HG03108 (cell line): ENCODE results near the gene CYP26A1.

Experiments
- ATAC-seq: cut with Tn5 transposase; IDR thresholded peaks from one replicate; pipeline ENCODE4 v1.9.1; 2021; ENCODE audit warnings: moderate library complexity; ENCODE audit not compliant: unreplicated experiment

Gene CYP26A1

DNA sequence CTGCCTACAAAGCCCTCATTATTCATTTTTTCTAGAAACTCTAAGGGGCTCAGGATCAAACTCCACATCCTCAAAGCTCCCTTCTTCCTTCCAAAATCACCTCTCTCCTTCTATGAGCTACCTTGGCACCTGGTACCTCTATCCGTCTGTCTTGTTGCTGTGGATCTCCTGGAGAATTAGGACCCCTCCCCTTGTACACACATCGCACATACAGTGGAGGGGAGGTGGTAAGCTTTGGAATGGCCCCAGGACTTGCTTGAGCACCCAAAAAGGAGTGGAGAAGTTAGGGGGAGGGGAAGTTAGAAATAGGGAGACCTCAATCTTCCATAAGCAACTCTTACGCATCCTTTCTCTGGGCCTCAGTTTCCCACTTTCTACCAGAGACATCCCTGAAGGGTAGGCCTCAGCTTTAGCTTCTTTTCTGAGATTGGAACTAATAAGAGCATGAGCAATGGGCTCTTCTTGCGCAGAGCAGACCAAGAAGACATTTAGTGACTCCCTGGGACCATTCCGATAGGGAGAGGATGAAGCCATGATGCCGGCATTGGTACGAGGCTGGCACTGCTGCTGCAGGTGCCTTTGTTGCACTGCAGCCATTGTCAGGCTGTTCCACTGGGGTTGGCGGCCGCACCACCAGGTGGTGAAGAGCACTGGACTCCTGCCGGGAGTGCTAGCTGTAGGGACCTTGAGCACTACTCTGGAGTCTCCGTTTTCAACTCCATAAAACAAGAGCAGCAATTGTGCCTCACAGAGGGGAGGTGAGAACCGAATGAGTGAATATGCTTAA is 8.6 kb upstream of the CYP26A1 start:
- ATAC-seq = no peak

DNA sequence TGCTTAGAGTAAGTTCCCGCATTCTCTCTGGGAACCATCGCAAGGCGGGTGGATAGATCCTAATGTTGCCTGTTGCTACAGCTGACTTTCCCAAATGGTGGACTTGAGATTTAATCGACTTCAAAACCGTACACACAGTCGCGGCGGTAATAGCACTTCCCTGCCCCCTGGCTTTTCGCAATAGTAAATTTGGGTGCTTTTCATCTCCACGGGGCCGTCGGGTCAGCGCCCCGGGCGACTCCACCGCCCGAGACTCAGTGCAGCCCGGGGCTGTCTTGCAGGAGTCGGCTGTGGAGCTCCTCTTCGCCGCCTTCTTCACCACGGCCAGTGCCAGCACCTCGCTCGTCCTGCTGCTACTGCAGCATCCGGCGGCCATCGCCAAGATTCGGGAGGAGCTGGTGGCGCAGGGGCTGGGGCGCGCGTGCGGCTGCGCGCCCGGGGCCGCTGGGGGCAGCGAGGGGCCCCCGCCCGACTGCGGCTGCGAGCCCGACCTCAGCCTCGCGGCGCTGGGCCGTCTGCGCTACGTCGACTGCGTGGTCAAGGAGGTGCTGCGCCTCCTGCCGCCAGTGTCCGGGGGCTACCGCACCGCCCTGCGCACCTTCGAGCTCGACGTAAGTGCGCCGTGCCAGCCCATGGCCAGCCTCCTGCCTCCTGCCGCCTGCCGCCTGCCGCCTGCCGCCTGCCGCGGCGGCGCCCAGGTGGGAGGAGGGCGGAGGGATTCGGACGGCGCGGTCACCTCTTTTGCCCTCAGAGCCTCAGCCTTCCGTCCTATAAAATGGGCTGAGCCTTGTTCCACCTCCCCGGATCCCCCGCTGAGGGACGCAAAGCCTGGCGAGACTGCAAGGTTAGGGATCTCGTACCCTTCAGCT is 7.8 kb upstream of the CYP26A1 start:
- ATAC-seq = no peak

DNA sequence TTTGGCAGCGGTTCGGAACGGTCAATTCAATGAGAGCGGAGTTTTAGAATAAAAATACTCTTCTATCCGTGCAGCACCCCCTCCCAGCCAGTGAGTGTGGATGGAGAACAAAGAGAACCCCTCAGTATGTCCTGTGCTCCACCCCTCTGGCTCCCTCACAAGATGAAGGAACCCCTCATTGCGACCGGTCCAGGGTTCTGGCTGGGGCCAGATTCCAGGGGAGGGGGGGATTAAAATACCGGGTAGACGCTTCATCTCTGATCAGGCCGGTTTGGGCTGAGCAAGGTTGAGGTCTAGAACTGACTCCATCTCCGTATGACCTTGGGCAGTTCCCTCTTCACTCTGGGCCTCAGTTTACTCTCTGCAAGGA is 7.2 kb upstream of the CYP26A1 start:
- ATAC-seq = no peak

DNA sequence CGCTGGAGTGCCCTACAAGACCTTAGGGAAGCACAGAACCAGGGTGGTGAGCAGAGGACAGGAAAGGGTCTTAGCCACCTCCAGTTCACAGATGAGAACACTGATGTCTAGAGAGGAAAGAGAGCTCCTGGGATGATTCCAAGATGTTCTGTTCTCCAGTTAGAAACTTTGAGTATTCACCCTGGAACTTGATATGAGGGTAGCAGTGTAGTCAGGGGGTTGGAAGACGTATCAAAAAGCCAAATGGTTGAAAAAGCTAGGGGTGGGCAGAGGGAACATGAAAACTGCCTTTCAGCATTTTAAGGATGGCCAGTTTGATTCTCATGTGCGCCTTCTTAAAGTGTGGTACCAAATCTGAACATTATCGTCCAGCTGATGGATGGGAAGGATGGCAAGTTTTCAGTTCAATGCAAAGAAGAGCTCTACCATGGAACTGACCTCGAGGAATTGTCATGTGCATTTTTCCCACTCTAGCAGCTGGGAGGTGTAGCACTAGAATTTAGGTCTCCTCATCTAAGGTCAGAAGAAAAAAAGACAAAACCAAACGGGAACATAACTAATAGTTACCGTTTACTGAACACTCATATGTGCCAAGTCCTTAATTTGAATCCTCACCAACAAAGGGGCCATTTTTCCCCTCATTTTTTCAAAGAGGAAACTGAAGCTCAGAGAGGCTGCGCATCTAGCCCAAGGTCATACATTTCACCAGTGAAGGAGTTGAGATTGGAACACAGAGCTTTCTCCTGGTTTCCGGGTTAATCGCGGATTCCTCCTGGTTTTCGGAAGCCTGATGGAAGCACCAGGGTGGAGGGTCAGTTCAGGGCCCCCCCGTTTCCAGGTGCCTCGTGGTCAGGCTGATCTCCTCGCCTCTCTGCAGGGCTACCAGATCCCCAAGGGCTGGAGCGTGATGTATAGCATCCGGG is 6.0 kb upstream of the CYP26A1 start:
- ATAC-seq = no peak

DNA sequence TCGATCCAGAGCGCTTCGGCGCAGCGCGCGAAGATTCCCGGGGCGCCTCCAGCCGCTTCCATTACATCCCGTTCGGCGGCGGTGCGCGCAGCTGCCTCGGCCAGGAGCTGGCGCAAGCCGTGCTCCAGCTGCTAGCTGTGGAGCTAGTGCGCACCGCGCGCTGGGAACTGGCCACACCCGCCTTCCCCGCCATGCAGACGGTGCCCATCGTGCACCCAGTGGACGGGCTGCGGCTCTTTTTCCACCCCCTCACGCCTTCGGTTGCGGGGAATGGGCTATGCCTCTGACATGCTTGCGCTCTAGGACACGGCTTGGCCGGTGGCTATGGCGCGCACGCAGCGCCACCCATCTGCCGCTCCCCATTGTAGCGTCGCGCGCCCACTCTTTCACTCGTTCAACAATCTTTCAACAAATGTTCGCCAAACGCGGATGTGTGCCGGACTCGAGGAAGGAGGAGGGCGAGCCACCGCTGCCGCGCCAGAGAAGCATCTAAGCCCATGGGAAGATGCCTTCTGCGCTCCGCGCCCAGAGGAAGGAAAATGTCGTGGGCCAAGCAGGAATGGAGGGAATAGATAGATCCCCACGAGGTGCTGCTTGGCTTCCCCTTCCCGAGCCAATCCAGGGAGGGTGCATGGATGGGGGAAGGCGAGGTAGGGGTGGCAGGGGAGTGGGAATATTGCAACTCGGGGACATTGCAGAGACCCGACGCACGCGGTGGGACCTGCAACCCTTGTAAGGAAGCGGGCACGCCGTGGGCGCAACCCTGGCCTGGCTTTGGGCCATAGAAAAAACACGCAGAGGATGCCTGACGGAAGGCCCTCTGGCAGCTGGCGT is 5.1 kb upstream of the CYP26A1 start:
- ATAC-seq = no peak

DNA sequence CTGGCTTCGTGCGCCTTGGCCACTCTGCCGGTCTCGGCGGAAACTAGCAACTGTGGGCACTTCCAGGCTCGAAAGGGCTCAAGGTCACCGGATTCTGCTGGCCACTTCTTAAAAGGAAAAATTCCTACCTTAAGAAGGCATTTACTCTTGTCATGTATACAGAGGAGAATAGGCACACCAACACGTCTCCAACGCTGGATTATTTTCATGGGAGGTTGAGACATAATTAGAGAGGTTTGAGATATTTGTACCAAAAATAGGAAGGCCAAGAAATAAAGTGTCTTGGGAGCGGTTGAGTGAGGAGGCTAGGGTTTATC is 4.5 kb upstream of the CYP26A1 start:
- ATAC-seq = no peak

DNA sequence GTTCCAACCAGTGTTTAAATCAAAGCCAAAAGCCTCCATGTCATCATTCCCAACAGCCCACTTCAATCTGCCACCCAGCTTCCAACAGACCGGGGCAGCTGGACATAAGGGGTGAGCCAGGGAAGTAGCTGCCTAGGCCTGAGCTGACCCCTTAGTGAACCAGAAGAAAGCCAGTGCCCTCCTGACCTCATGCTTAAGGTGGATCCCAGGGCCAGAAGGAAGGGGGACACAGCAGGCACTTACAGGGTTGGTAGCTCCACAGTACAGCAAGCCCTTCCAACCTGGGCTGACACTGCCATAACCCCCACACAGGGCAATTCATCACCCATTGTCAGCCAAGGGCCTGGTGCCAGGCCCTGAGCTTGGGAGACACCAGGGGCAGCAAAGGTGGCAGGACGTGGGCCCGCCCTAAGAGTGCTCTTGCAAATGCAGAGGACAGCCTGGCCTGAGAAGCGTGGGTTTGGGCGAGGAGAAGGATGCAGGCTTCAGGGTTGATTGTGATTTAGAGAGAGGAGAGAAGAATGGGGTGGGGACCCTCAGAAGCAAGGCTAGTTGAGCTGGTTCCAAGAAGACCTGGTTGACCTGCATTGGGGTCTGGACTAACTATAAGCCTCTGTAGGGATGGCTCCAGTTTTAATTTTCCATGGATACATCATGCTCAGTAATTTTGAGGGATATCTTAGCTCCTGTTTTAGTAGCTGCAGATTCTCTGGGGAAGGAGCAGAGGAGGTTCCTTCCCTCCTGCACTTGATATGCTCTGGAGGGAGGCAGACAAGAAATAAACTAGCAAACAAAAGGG is 3.1 kb upstream of the CYP26A1 start:
- ATAC-seq = no peak

DNA sequence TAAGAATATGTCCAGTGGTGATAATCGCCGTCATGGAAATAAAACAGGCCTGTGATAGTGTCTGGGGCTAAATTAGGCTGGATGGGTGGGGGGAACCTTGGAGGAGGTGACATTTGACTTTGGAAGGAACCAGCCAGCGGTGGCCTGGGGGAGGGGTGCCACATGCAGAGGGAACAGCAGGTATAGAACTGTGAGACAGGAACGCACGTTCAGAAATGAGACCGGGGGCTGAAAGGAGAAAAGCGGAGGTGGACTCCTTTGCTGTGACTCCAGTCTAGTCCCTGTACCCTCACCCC is 2.6 kb upstream of the CYP26A1 start:
- ATAC-seq = no peak

DNA sequence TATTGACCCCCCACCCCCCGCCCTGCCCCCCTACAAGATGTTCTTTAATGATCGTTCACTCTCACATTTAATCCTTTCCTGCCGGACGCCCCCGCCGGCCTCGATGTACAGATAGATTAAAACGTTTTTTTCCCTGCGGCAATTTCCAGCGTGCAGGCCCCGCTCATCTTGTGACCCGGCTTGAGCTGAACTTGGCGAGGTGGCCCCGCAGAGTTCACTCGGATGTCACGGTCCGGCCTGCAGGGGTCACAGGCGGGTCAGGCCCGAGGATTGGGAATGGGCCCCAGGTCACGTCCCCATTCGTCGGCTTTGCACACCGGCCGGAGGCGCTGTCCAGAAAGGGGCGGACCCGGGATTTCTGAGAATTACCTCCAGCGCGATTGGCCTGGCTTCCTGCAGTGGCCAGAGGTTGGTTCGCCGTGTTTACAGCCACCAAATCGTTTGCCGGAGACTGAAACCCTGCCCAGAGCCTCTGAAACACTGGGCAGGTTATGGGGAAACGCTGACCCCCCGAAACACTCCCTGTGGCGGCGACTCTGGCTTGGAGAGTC is 1.9 kb upstream of the CYP26A1 start:
- no peak for ATAC-seq

DNA sequence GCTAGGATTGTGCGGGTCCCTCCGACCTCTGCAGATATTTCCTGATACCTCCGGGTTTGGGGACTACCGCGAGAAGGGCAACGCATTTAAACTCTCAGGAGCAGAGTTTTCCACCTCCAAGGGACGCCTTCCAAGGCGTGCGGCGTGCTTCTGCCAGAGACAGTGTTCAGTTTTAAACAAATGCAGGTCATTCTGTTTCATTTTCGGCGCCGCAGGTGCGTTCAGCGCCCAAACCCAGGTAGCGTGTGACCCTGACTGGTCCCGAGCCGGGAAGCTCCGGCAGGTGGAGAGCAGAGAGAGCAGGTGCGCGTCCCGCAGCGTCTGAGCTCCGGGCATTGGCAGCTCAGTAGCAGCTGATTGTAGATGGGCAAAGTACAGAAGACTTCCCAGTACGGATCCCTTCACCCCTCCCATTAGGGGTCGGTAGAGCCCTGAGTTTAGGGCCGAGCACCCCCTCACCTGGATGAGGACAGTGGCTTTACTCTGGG is 1.4 kb upstream of the CYP26A1 start:
- ATAC-seq = no peak

DNA sequence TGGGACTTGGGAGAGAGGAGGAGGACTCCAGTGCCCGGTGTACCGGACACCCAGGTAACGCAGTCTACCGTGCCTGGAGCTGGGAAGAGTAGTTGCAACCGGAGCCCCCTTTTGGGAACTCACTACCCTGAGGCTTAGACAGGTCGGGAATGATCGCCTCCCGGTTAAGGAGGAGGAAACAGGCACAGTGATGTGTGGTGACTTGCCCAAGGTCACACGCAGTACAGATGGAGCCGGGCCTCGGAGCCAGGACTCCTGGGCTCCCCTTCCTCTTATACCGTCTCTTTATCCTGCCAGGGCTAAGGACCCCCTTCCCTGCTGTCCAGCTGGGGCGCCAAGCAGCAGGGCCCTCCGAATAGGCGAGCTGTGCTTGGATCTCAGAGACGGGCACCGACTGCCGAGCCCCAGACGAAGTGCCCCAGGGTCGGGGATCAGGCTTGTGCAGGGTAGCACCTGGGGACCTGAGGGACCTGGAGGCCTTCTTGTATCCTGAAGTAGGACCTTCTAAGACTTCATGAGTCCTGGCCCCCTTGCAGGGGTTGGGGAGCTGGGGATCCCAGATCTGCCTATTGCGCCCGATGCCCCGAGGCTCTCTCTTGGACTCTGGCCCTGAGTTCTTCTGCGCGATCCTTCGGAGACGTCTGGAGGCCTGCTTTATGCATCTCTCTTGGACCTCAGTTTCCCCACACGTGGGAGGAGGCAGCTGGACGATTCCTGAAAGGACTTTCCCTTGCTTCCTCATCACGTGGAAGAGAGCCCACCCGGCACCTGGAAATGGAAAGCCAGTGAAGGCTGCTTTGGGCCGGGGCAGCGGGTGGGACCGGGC is 767 bp upstream of the CYP26A1 start:
- no peak for ATAC-seq

DNA sequence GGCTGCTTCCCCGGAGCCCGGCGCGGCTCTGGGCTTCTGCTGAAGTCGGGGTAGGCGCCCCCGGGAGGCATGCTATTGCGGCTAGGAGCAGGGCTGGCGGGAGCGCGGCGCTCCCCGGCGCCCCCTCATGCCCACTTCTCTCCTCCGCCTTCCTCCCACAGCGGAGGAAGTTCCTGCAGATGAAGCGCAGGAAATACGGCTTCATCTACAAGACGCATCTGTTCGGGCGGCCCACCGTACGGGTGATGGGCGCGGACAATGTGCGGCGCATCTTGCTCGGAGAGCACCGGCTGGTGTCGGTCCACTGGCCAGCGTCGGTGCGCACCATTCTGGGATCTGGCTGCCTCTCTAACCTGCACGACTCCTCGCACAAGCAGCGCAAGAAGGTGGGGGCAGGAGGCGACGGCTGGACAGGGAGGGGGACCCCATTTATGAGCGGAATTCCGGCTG is 479 bp downstream of the CYP26A1 start:
- ATAC-seq = no peak

DNA sequence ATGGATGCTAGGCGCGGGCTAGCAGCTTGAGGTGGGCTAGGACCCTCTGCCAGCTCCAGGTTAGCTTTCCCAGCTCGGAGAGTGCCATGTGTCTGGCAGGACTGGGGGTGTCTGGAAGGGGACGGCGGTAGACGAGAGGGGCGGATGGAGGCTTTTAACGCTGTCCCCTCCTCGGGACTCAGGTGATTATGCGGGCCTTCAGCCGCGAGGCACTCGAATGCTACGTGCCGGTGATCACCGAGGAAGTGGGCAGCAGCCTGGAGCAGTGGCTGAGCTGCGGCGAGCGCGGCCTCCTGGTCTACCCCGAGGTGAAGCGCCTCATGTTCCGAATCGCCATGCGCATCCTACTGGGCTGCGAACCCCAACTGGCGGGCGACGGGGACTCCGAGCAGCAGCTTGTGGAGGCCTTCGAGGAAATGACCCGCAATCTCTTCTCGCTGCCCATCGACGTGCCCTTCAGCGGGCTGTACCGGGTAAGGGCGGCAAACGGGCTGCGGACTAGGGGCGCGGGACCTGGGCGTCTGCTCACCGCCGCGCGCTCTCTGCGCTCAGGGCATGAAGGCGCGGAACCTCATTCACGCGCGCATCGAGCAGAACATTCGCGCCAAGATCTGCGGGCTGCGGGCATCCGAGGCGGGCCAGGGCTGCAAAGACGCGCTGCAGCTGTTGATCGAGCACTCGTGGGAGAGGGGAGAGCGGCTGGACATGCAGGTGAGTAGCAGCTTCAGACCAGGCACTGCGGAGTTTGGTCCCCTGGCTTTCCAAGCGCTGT is 1.1 kb downstream of the CYP26A1 start:
- no peak for ATAC-seq

DNA sequence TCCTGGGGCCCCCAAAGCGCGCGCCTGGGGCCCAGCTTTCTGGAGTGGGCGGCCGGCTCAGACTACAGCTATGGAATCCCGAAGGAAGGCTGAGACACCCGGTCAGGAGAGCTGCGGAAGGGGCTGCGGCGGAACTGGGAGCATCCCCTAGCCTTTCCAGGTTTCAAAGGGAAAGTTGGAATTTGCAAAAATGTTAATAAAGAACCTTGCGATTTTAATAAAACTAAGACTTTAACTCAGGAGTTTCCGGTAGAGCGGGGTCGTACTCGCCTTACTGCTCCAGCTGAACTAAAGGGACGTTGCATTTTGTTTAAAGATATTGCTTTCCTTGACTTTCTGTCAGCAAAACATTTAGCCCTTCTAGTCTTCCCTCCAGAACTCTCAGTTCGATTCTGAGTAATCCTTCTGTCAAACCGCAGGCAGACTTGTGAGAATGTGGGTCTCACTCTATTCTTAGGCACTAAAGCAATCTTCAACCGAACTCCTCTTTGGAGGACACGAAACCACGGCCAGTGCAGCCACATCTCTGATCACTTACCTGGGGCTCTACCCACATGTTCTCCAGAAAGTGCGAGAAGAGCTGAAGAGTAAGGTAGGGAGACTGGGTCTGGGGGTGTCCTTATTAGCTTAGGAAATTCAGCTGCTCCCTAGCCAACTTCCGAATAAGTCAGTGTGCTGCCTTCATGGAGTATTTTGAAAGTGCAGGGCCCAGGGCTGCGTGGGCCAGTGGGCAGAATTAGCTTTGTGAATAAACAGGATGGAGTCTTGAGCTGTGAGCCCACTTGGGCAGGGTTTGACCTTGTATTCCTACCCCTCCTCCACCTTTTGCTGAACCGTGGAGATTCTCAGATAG is 1.9 kb downstream of the CYP26A1 start:
- no peak for ATAC-seq

DNA sequence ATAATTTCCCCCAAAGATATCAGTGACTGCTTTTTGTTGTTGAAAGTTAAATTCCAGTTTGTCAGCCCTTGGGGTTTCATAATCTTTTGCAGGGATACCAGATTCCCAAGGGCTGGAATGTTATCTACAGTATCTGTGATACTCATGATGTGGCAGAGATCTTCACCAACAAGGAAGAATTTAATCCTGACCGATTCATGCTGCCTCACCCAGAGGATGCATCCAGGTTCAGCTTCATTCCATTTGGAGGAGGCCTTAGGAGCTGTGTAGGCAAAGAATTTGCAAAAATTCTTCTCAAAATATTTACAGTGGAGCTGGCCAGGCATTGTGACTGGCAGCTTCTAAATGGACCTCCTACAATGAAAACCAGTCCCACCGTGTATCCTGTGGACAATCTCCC is 3.2 kb downstream of the CYP26A1 start:
- no peak for ATAC-seq

DNA sequence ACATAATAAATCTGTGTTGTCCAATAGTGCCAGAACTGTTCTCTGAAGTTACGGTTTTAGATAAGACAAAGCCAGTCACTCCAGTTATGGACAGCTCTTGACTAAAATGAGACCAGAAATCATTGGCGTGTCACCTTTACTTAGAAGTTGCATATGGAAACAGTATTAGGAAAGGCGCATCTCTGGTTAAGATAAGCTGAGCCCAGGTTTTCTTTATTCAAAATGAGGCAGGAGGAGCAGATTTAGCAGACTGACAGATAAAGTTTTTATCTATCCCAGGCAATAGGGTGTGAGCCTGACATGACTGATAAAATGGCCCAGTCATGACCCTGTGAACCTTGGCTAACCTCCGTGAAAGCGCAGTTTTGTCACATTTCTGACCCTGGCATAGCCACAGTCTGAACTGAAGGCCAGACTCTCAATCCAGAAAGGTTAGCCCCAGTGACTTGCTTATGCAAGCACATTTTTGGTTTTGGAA is 4.2 kb downstream of the CYP26A1 start:
- no peak for ATAC-seq
